SU-DHL-6 (cell line): ENCODE data around the gene ZNF319.

ENCODE experiments used
- CTCF ChIP-seq: fragments of 200-600 bp; sonication (generic); IDR thresholded peaks from one replicate; pipeline ENCODE4 v1.5.1; 2017; ENCODE audit warnings: antibody characterized with exemption, mild to moderate bottlenecking, low read length, moderate library complexity; ENCODE audit not compliant: insufficient read depth, poor library complexity, severe bottlenecking
- EZH2phosphoT487 ChIP-seq: fragments of 200-600 bp; sonication (generic), shearing (Covaris generic); conservative IDR thresholded peaks from 2 replicates; pipeline ENCODE4 v1.6.1; 2018; ENCODE audit warnings: mild to moderate bottlenecking, antibody characterized with exemption, low read length, moderate library complexity, mixed read lengths

DNA sequence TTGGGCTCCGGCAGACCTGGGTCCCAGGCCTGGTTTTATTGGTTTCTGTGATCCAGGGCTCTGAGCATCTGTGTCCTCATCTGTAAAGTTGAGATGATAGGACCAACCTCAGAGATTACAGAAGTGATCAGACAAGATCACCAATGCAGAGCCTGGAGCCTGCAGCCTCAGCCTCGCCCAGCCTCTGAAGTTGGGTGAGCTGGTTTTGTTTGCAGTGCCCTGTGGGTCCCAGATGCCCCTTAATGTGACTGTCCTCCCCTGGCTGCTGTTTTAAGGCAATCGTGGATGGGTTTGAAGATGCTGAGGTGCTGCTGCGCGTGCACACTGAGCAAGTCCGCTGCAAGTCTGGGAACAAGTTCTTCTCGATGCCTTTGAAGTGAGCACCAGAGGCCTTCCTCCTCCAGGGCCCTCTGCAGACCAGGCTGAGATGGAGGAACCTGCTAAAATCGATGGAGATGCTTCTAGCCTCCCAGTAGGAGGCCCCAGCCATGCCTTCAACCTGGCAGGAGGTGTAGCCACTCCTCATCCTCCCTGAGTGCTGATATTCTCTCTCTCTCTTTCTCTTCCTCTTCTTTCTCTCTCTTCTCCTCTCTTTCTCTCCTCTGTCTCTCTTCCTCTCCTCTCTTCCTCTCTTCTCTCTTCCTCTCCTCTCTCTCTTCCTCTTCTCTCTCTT lies 19.5 kb upstream of the ZNF319 start:
- TF ChIP-seq CTCF (no peak), EZH2phosphoT487 (no peak)
